Stimulated activated CD4-positive, alpha-beta T cell treated with anti-CD3 and anti-CD28 coated beads, Interleukin-4, amount 100 ng/mL, for 24 hours (primary cell): ENCODE measurements around the gene NOVA2.
A peak's percentile ranks its signal among the peaks of the same experiment; 100 is the strongest.

Experiments used
- DNase-seq: peaks from one replicate; pipeline ENCODE4 v3.0.0-alpha.2; 2020

NOVA2 gene

DNA sequence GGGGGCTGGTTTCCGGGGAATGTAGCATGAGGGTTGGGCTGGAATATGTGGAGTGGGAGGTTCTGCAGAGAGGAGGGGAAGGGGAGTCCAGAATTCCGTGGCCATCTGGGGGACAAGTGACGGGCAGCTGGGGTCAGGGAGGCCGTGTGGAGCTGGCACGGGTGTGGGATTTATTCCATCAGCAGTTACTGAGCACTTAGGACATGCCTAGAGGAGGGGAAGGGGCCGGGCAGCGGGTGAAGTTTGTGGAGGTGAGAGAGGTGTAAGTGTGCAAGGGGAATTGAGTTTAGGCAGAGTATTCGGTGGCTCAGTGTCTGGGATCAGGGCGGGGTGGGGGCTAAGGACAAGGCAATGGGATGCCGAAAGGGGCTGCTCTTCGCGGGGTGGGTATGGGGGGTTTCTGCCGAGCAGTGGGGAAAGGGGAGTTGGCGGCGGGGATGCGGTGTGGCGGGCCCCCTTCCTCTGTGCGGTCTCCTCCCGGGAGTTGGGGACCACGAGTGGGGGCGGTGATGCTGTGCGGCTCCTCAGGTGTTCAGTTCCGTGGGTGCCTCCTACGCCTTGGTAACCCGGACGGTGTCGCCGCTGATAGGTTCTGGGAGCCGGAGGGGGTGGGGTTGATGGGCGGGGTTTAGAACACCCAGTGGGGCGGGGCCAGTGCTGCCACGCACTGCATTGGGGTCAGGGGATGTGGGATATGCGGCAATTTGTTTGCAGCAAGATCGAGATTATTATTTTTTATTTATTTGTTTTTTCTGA, 27.0 kb upstream of the NOVA2 start:
- peak; percentile 59 for DNase-seq

DNA sequence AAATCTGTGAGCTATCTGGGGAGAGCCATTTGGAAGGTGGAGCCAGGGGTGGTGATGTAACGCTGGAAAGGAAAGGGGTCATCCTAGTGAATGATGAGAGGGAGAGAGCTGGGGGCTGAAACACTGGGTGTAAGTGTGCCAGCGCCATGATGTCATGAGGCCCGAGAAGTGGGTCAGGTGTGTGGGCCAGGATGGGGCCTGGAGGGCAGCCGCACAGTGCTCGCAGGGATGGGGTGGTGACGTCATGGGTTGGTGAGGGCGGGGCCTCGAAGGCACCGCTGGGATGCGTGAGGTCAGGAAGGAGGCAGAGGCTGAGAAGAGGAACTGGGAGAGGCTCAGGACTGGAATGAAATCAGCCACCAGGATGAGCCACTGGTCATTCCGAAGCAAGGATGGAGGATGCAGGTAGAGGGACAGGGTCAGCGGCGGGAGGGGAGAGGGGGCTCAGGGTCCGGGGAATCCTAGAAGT, 26.0 kb upstream of the NOVA2 start:
- DNase-seq, result no peak

DNA sequence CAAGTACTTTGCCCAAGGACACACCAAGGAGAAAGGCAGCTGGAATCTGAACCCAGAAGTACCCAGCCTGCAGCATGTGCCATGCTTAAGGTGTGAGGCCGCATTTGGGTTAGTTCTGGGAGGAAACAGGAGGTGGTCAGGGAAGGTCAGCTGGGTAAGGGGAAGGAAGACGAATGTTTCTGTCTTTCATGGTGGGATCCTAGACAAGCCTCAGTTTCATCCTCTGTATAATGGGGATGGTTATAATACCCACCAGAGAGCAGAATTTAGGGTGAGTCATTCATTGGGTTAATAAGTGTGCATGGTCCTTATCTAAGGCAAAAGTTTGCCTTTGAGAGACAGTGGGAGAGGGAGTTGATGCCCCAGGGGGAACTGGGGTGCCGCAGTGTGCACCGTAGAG, 25.2 kb upstream of the NOVA2 start:
- no peak for DNase-seq

- no peak for DNase-seq
These were observed 23.3 kb upstream of the NOVA2 start for GRCh38 chr19:45996933-45997332.

GRCh38 chr19:45995715-45996385, 22.2 kb upstream of the NOVA2 start:
- no peak for DNase-seq

DNA sequence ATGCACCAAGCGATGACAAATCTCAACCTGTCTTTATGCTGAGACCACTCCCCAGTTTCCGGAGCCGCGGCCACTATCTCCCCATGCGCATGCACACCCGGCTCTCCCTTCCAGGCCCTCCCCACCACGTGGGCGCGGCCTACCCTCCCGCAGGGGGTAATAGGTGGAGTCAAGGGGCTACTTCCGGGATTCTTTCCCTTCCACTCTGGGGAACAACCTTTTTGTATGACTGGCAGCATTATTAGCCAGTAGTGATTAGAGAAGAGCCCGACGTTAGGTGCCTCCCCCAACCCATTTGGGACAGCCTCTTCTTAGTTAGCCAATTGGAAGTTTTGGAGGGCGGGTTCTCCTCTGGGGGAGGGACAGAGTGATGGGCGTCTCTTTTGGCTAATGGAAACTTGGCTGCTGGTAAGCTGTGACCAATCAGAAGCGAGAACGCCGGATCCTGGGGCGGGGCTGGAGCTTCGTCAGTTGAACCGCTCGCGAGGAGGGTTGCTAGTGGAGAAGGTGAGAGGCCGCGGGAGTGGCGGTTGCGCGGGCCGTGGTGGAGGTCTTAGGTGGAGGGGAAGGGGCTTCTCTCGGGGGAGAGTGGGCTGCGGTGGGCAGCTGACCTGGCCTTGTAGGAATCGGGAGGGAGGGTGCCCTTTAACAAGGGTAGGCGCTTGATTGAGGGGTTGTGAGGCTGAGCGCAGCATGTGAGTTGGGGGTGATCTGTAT, 21.5 kb upstream of the NOVA2 start, which contains the start of gene CCDC61:
TSS of gene CCDC61 (plus strand) at position 470 of the 717 bp plus-strand sequence. CDS start 7,552 bp downstream, outside the sequence.
- DNase-seq, result peak; percentile 96

GRCh38 chr19:45994456-45994997, 20.9 kb upstream of the NOVA2 start:
- no peak for DNase-seq

- no peak for DNase-seq
These were observed 16.6 kb upstream of the NOVA2 start for GRCh38 chr19:45990113-45990728.

GRCh38 chr19:45985321-45985720, 11.7 kb upstream of the NOVA2 start:
- no peak for DNase-seq

- DNase-seq, result no peak
These were observed 7.7 kb upstream of the NOVA2 start for GRCh38 chr19:45981350-45981749.

- no peak for DNase-seq
These were observed 4.5 kb upstream of the NOVA2 start for GRCh38 chr19:45978156-45978555.

DNA sequence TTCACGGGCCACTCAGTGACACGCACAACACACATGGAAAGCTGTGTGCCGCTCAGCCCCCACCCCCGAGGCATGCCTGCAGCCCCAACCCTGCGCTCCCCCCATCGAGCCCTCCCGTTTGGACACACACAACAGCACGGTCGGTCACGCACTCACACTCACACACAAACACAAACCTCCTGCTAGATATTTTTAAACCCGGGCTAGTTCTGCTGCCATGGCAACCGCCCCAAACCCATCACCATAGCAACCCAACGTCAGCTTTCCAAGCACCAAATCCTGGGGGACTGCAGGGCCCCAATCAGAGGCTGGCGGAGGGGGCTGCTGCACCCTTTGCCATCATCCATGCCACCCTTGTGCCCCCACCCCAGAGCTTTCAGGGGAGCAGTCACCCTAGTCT, 2.5 kb upstream of the NOVA2 start:
- no peak for DNase-seq

GRCh38 chr19:45975306-45976070, 1.8 kb upstream of the NOVA2 start:
- DNase-seq, result no peak

DNA sequence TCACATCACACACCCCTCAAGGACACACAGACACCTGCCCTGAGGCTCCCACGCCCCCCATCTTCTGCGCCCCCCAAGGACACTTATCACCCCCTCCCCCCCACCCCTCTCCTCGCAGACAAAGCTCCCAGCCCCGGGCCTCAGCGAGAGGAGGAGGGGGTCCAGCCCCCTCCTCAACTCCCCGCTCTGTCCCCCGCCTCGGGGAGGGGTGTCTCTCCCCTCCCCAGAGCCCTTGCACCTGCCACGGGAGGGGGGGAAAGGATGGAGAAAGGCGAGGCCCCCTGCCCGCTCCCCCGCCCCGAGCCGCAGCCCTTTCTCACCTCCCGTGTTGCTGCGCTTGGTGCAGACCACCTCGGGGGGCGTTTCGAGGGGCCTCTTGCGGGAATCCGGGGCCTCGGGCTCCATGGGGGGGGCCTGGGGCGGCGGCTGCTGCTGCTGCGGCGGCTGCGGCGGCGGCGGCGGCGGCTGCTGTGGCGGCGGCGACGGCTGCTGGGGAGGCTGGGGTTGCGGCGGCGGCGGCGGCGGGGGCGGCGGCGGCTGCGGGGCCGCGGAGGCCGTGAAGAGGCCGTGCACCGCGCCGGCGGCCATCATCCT, 621 bp downstream of the NOVA2 start:
- no peak for DNase-seq

DNA sequence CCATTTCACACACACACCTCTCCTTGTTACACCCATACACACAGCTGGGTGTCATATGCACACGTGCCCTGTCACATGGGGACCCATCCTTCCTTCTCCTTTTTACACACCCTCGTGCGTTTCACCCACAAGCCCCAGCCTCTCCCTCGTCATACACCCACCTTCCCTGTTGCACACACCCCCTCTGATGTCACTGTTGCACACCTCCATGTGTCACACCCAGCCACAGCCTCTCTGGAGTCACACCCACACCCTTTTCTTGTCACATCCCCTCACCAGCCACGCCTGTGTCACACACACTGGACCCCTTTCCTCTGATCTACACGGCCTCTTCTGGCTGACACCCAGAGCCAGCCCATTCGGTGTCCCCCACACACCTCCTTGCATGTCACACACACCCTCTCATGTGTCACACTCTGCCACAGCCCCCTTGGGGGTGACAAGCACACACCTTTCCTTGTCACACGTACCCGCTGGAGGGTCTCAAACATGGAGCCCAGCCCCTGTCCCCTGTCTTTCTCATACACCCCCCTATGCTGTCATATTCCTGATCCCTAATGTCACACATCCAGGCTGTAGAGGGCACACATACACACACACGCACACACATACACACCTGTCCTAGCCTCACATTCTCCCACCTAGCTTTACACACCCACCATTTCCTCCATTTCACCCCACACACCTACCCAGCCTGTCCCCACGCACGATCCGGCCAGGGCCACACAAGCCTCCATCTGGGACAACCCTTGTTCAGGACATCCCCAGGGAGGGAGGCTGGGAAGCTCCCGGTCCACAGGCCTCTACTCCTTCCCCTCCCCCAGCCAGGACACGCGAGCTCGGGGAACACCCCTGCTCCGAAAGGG, 1.4 kb downstream of the NOVA2 start:
- peak; percentile 38 for DNase-seq

DNA sequence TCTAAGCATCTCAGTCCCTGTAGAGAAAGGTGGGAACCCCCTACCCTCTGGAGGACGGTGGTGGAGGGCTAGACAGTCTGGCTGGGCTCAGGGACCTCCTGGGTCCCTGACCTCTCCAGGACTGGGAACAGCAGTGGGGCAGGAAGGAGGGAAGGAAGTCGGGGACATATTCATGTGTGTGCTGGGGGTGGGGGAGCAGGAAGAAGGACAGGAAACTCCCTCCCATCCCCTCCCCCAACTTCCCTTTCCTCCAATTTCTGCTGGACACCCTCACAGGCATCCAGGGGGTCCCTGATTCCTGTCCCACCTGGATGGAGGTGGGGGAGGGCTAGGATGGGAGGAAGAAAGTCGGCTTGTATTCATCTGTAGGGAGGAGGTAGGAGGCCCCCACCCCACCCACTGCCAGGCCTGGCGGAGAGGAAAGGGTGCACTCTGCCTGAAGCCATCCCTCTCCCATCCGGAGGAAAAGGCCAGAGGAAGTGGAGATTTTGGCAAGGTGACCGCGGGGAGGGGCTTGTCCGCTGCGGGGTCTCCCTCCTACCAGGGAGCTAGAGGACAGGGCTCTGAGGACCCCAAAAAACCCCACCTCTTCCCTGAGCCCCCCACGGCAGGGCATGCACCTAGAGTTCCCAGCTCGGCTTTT, 2.3 kb downstream of the NOVA2 start:
- DNase-seq, result no peak

- DNase-seq, result no peak
These were observed 4.0 kb downstream of the NOVA2 start for GRCh38 chr19:45969676-45970075.

DNA sequence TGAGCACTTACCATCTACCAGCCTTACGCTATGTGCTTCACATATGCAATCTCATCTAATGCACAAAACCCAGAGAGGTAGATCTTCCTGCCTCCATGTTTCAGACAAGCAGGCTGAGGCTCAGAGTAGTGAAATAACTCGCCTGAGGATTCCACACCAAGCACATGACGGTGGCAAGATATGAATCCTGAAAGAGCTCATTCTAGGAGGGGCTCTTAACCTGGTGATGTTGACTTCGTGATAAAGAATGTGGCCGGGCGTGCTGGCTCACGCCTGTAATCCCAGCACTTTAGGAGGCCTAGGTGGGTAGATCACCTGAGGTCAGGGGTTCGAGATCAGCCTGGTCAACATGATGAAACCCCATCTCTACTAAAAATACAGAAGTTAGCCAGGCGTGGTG, 5.0 kb downstream of the NOVA2 start:
- no peak for DNase-seq

- DNase-seq, result no peak
These were observed 6.4 kb downstream of the NOVA2 start for GRCh38 chr19:45967246-45967645.

GRCh38 chr19:45962021-45962420, 11.6 kb downstream of the NOVA2 start:
- DNase-seq, result no peak
